ENCODE results near the gene CIAO1.
A peak's percentile ranks its signal among the peaks of the same experiment; 100 is the strongest.
"Not testable (repeated sequence)": the region's sequence is repeated elsewhere in the genome, so short reads cannot be mapped to it uniquely, and the experiment has no call there.

The CIAO1 gene

DNA sequence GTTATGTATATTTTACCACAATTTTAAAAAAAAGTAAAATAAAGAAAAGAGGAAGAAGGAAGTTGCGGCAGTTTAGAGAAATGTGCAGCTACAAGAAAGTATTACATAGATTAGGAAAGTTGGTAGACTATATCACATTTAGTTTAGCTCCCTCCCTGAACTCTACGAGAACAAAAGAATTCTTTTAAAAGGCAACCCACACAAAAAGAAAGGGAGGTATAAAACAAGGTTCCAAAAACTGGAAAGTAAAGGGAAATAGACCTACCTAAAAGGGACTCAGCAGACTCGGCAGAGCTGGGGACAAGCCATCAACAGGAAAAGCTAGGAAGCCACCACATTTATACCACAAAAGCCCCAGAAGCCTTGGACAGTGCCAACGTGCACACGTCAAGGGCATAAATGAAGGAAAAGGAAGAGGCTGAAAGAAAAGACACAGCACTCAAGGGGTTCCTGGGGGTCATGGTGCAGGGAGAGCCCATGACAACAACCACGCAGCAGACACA lies 9.4 kb upstream of the CIAO1 start:
- Histone ChIP-seq H3K4me1 (ENCODE audit: insufficient read depth, low read length) (peaks cover 5% of the 10 kb centered on the region), H3K36me3 (ENCODE audit: insufficient read depth, low read length) (peaks cover 54% of the 10 kb centered on the region), H2AFZ (ENCODE audit: low read depth, low read length) (no peak overlapping the region)

DNA sequence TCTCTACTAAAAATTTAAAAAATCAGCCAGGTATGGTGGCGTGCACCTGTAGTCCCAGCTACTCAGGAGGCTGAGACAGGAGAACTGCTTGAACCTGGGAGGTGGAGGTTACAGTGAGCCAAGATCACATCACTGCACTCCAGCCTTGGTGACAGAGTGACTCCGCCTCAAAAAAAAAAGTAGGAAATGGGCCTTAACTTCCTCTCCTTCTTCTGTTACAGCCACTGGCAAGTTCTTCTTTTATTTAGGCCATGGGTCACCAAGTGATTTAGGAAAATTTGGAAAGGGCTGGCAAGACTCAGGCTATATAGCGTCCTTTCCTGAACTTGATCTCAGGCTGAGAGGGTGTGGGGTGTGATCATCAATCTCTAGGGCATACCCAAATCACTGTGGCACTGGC lies 8.3 kb upstream of the CIAO1 start:
- not testable (repeated sequence) for H3K27me3 ChIP-seq (ENCODE audit: insufficient read depth, low read length); H2AFZ ChIP-seq (ENCODE audit: low read depth, low read length); H3K9me3 ChIP-seq (ENCODE audit: low read length); H3K4me3 ChIP-seq (ENCODE audit: low read length); H3K4me1 ChIP-seq (ENCODE audit: insufficient read depth, low read length)
- H3K36me3 ChIP-seq (ENCODE audit: insufficient read depth, low read length), result peaks cover 53% of the 10 kb centered on the region

More for the DNA sequence above, 9.4 kb upstream of the CIAO1 start:
- Histone ChIP-seq H3K9me3 (ENCODE audit: low read length) (no peaks in the 10 kb centered on the region), H3K4me3 (ENCODE audit: low read length) (no peak overlapping the region), H3K27me3 (ENCODE audit: insufficient read depth, low read length) (no peaks in the 10 kb centered on the region)

GRCh38 chr2:96258166-96259022 lies 7.6 kb upstream of the CIAO1 start:
- Histone ChIP-seq H3K4me3 (ENCODE audit: low read length) (no peak overlapping the region), H3K4me1 (ENCODE audit: insufficient read depth, low read length) (peaks cover 5% of the 10 kb centered on the region), H3K27me3 (ENCODE audit: insufficient read depth, low read length) (no peaks in the 10 kb centered on the region), H3K36me3 (ENCODE audit: insufficient read depth, low read length) (peaks cover 46% of the 10 kb centered on the region), H2AFZ (ENCODE audit: low read depth, low read length) (no peak overlapping the region), H3K9me3 (ENCODE audit: low read length) (no peaks in the 10 kb centered on the region)

DNA sequence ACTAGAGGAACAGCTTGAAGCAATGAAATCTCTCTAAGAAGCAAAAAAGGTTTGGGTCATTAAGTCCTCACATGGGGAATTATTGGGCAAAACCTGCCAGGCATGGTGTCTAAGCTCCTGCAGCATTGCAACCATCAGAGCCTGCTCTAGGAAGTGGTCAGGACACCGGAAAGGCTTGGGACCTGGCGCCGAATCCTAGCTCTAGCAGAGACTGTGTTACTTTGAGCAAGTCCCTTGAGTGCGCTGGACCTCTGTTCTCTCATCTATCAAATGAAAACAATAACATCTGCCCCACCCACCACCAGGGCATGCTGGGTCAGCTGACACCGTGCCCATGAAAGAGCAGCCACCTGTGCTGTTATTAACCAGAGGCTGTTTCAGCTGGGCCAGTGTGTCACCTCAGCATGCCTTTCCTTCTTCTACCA lies 6.5 kb upstream of the CIAO1 start:
- H3K27me3 ChIP-seq (ENCODE audit: insufficient read depth, low read length), result no peaks in the 10 kb centered on the region
- peaks cover 12% of the 10 kb centered on the region for H3K4me1 ChIP-seq (ENCODE audit: insufficient read depth, low read length)
- no peak overlapping the region for H2AFZ ChIP-seq (ENCODE audit: low read depth, low read length)
- no peak overlapping the region for H3K4me3 ChIP-seq (ENCODE audit: low read length)
- H3K9me3 ChIP-seq (ENCODE audit: low read length), result no peaks in the 10 kb centered on the region
- H3K36me3 ChIP-seq (ENCODE audit: insufficient read depth, low read length), result peaks cover 41% of the 10 kb centered on the region

DNA sequence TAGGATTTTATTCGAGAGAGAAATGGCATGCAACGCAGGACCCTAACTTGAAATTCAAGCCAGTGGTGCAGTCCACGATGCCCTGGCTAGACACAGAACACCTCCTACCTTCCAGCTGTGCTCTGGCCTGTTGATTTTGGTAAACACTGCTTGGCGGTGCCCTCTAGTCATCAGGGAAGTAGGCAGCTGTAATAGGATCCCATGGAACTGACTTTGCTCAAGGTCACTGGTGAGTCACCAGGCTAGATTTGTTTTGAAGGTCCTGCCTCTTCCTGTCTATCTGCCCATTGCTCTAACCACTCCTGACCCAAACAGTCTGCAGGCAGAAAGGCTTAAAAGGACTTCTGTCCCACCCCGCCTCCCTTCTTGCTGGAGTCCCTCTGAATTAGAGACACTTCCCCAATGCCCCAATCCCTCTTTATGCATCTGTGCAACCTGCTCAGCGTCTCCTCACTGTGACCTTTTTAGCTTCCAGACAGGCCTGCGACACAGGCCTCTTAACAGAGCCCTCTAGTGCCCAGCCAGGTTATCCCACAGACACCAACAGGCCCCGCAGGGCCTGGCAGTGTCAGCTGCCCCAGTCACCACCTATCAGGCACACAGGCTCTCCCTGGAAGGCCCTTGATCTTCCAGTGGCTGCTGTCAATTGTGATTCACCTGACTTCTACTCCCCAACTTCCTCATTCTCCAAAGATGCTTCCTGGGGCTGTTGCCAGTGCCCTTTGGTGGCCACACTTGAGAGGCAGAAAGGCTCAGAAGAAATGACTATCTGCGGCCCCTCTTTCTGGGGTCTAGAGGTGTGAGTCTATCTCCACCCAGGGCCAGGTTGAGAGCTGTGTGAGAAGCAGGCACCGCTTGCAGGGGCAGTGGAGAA lies 5.4 kb upstream of the CIAO1 start:
- Histone ChIP-seq H3K27me3 (ENCODE audit: insufficient read depth, low read length) (no peaks in the 10 kb centered on the region), H2AFZ (ENCODE audit: low read depth, low read length) (no peak overlapping the region), H3K36me3 (ENCODE audit: insufficient read depth, low read length) (peaks cover 30% of the 10 kb centered on the region), H3K4me1 (ENCODE audit: insufficient read depth, low read length) (peaks cover 17% of the 10 kb centered on the region), H3K4me3 (ENCODE audit: low read length) (no peak overlapping the region), H3K9me3 (ENCODE audit: low read length) (no peaks in the 10 kb centered on the region)

GRCh38 chr2:96261328-96262003 lies 4.6 kb upstream of the CIAO1 start:
- Histone ChIP-seq H2AFZ (ENCODE audit: low read depth, low read length) (no peak overlapping the region), H3K9me3 (ENCODE audit: low read length) (no peaks in the 10 kb centered on the region), H3K4me1 (ENCODE audit: insufficient read depth, low read length) (peaks cover 17% of the 10 kb centered on the region), H3K4me3 (ENCODE audit: low read length) (no peak overlapping the region), H3K36me3 (ENCODE audit: insufficient read depth, low read length) (peaks cover 29% of the 10 kb centered on the region), H3K27me3 (ENCODE audit: insufficient read depth, low read length) (no peaks in the 10 kb centered on the region)

DNA sequence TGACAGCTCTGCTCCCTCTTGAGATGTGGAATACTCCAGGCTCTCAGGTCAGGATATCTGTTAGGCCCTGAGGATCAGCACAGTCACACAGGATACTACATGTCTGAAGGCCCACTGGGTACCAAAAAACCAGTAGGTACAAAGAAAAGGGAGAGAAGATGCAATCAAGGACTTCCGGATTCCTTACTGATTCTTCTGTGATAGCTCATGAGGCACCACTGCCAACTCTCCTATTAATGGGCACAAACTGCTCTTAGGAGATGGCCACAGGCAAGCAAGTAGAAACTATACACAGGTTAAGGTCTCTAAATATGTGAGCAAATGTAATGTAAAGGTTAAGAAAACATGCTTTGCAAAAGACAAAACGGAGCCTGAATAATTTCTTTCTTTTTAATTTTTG lies 3.7 kb upstream of the CIAO1 start:
- no peaks in the 10 kb centered on the region for H3K9me3 ChIP-seq (ENCODE audit: low read length)
- H3K36me3 ChIP-seq (ENCODE audit: insufficient read depth, low read length), result peaks cover 30% of the 10 kb centered on the region
- H3K4me1 ChIP-seq (ENCODE audit: insufficient read depth, low read length), result peaks cover 23% of the 10 kb centered on the region
- no peak overlapping the region for H2AFZ ChIP-seq (ENCODE audit: low read depth, low read length)
- no peak overlapping the region for H3K4me3 ChIP-seq (ENCODE audit: low read length)
- H3K27me3 ChIP-seq (ENCODE audit: insufficient read depth, low read length), result no peaks in the 10 kb centered on the region

DNA sequence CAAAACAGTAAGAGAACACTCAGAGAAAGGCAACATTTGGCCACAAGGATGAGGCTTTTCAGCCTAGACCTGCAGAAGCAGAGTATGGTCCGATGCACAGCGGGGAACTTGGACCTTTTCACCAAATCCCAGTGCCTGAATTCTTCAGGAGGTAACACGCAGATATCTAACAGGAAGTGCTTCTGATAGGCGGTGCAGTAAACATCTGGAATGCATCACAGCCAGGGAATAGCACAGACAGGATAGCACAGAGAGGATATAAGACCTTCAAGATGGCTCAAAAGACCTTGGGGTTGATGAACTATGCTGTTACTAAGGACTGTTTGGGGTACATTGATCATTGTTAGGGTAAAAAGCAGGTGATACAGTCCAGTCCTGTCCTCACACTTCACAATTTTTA lies 1.9 kb upstream of the CIAO1 start:
- peaks cover 33% of the 10 kb centered on the region for H3K36me3 ChIP-seq (ENCODE audit: insufficient read depth, low read length)
- peak overlapping the region; percentile 62 for H3K4me3 ChIP-seq (ENCODE audit: low read length)
- no peaks in the 10 kb centered on the region for H3K27me3 ChIP-seq (ENCODE audit: insufficient read depth, low read length)
- peaks cover 25% of the 10 kb centered on the region for H3K4me1 ChIP-seq (ENCODE audit: insufficient read depth, low read length)
- no peak overlapping the region for H2AFZ ChIP-seq (ENCODE audit: low read depth, low read length)
- no peaks in the 10 kb centered on the region for H3K9me3 ChIP-seq (ENCODE audit: low read length)

DNA sequence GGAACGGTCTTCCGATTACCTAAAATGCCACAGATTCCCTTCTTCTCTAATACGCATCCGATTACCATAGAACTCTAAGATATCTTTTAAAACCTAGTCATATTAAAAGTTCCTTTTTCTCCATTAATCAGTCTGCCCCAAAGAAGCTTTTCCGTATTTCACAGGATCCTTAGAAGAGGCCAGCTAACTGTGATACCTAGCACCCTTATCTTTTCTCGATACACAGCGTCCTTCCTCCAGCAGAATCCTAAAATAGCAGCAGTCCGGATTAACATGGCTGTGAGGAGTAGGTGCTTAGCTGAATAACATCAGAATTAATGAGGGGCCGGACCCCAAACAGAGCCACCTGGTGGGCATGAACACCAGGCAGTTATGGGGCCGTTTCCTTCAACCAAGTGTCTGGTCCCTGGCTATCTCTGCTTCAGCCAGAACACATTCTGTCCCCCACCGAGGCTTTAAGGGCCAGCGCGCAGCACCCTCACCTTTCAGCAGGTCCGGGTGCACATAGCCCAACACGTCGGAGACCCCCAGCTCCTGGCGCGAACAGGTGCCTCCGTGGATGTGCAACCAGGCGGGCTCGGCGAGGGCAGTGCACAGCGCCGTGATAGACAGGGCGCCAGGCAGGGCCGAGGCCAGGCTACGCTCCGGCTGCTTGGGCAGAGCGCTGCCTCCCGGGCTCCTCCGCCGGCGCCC lies 1.2 kb upstream of the CIAO1 start:
- peaks cover 35% of the 10 kb centered on the region for H3K36me3 ChIP-seq (ENCODE audit: insufficient read depth, low read length)
- no peak overlapping the region for H2AFZ ChIP-seq (ENCODE audit: low read depth, low read length)
- H3K9me3 ChIP-seq (ENCODE audit: low read length), result no peaks in the 10 kb centered on the region

GRCh38 chr2:96265349-96265839 lies 631 bp upstream of the CIAO1 start:
- H3K9me3 ChIP-seq (ENCODE audit: low read length), result no peaks in the 10 kb centered on the region
- peaks cover 38% of the 10 kb centered on the region for H3K36me3 ChIP-seq (ENCODE audit: insufficient read depth, low read length)
- peak overlapping the region; percentile 62 for H3K4me3 ChIP-seq (ENCODE audit: low read length)
- no peaks in the 10 kb centered on the region for H3K27me3 ChIP-seq (ENCODE audit: insufficient read depth, low read length)
- H3K4me1 ChIP-seq (ENCODE audit: insufficient read depth, low read length), result peaks cover 25% of the 10 kb centered on the region
- peak overlapping the region; percentile 19 for H2AFZ ChIP-seq (ENCODE audit: low read depth, low read length)

More for the DNA sequence above, 1.2 kb upstream of the CIAO1 start:
- Histone ChIP-seq H3K4me3 (ENCODE audit: low read length) (peak overlapping the region; percentile 62), H3K27me3 (ENCODE audit: insufficient read depth, low read length) (no peaks in the 10 kb centered on the region), H3K4me1 (ENCODE audit: insufficient read depth, low read length) (peaks cover 25% of the 10 kb centered on the region)

DNA sequence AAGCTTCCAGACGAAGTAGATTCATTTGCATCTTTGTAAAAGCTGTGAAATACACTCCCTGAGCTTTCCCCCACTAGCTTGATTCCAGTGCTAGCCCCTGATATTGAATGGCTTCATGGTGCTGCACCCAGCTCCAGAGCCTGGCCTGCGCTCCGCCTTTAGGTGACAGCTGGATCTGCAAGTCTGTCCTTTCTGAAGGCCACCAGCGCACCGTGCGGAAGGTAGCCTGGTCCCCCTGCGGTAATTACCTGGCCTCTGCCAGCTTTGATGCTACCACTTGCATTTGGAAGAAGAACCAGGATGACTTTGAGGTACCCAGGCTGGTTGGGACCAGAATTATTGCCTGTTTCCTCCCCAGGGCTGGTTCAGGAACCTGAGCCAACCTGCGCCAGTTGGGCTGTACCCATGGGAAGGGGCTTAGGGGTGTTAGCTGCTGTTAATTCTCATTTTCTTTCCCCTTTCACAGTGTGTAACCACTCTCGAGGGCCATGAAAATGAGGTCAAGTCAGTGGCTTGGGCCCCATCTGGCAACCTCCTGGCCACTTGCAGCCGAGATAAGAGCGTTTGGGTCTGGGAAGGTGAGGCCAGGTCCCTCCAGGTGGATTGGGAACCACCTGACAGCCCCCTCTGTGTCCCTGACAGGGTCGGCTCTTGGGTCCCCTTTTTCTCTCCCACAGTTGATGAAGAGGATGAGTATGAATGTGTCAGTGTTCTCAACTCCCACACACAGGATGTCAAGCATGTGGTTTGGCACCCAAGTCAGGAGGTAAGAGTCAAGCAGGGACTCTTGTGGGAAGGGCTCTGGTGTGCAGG lies 1.3 kb downstream of the CIAO1 start:
- peaks cover 20% of the 10 kb centered on the region for H3K4me1 ChIP-seq (ENCODE audit: insufficient read depth, low read length)
- no peaks in the 10 kb centered on the region for H3K27me3 ChIP-seq (ENCODE audit: insufficient read depth, low read length)
- no peak overlapping the region for H2AFZ ChIP-seq (ENCODE audit: low read depth, low read length)
- peak overlapping the region; percentile 62 for H3K4me3 ChIP-seq (ENCODE audit: low read length)
- H3K9me3 ChIP-seq (ENCODE audit: low read length), result no peaks in the 10 kb centered on the region
- peaks cover 49% of the 10 kb centered on the region for H3K36me3 ChIP-seq (ENCODE audit: insufficient read depth, low read length)
